ENCODE measurements around the gene TMEM129. TPM values are rescaled to one million over a fixed set of nuclear protein-coding genes. Genes with fewer than 3 reads are reported as not detected.

TMEM129 gene
- total and polyA plus RNA-seq, 2 experiments from 2014 or later: 16.4 to 64.4 TPM

GRCh38 chr4:1684506-1685234 lies 36.5 kb downstream of the TMEM129 start:
- no peaks in the 10 kb centered on the region for H3K36me3 ChIP-seq (ENCODE audit: insufficient read depth)
- Mint-ChIP-seq H3K27me3 (ENCODE audit: insufficient read depth, low read depth, poor library complexity) (peaks cover 22% of the 10 kb centered on the region), H3K4me1 (peaks cover 8% of the 10 kb centered on the region; the same call in 2 of the 3 replicates), H3K36me3 (ENCODE audit: low read depth) (peaks cover 6% of the 10 kb centered on the region), H3K27ac (no peak overlapping the region), H3K4me3 (peak overlapping the region; percentile 60), H3K9me3 (peaks cover 2% of the 10 kb centered on the region; the same call in 2 of the 3 replicates)
- H3F3A ChIP-seq (replicated peaks; ENCODE audit: low read depth): peaks cover 12% of the 10 kb centered on the region
- no peaks in the 10 kb centered on the region for H4K20me1 ChIP-seq (replicated peaks; ENCODE audit: insufficient read depth)
- H3K27me3 ChIP-seq (ENCODE audit: insufficient read depth): peaks cover 22% of the 10 kb centered on the region
- 0 out of 2 replicates have a peak, but pooled peaks cover 5% of the 10 kb centered on the region for H3K4me1 ChIP-seq (ENCODE audit: insufficient read depth)
- H3K27ac ChIP-seq (ENCODE audit: low read depth): no peak overlapping the region
- DNase-seq (ENCODE audit: low spot score): no peak
- no peaks in the 10 kb centered on the region for H3K9me2 ChIP-seq (ENCODE audit: insufficient read depth)
- peak overlapping the region; percentile 49 for H3K4me3 ChIP-seq
- H3K79me2 ChIP-seq (replicated peaks; ENCODE audit: insufficient read depth): no peaks in the 10 kb centered on the region
- peak overlapping the region; percentile 14; the same call in 1 of the 2 replicates for H2AFZ ChIP-seq
- ATAC-seq: peak; percentile 43
- TF ChIP-seq POLR2AphosphoS5 (IDR thresholded peaks at IDR 0.05; ENCODE audit: low read depth): peak; percentile 53
- no peak for TF ChIP-seq ZNF114 (CRISPR knock-in tag; IDR thresholded peaks at IDR 0.05)
- TF ChIP-seq NANOG (IDR thresholded peaks at IDR 0.05; ENCODE audit: borderline replicate concordance): no peak
- no peak for TF ChIP-seq CREB1 (CRISPR knock-in tag; IDR thresholded peaks at IDR 0.05; ENCODE audit: low read depth)
- no peak for TF ChIP-seq ZNF462 (CRISPR knock-in tag; IDR thresholded peaks at IDR 0.05)
- no peak for TF ChIP-seq REST (IDR thresholded peaks at IDR 0.05; ENCODE audit: unreplicated experiment)
- peak overlapping the region; percentile 71; the same call in 1 of the 2 replicates for H3K4me2 ChIP-seq

Data from GM23338 (cell line).